ENCODE measurements around the gene TMBIM6. TPM values are rescaled to one million over a fixed set of nuclear protein-coding genes. Genes with fewer than 3 reads are reported as not detected.
A peak's percentile ranks its signal among the peaks of the same experiment; 100 is the strongest.

The TMBIM6 gene
- total RNA-seq, result 100 to 1,000 TPM; 232 to 244 TPM

DNA sequence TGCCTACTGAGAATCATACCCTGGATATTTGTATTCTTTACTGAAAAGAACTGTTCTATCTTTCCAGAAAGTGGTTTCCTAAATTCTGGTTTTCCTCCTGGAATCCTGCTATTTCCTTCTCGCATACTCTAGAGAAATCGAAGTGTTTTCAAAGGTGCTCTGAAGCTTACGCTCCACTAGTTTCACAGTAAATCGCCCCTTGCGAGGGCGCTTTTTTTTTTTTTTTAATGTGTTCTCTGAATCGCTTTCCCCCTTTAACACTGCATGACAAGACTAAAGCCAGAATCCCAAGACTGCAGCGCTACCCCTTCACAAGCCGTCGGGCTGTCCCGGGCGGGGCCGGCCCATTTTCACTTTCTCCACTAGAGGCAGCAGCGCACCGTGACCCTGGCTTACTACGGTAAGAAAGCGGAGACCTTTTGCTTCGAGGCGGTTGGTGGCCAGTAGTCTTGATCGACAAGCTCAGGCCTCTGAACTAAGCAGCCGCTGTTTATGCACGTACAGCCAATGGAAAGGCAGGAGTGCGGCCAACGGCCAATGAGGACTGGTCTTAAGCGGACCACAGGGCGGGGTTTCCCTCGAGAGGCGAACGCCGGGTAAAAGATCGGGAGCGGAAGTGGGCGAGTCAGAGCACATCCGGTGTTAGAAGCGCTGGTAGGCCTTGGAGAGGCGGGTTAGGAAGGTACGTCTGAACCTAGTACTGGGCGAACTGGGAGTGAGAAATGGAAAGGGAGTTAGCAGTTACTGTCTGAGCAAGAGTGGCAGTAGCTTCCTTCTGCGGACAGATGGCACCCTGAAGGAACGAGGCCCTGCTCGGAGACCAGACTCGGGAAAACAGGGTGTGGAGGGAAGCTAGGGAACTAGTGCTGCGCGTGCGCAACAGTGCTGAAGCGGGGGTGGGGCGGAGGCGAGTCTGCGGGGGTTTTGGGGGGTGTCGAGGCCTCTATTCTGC lies at the start of gene TMBIM6:
TMBIM6 (plus strand) TSS at position 628 of the 952 bp plus-strand sequence. CDS start 10,937 bp downstream, outside the sequence.
- DNase-seq (ENCODE audit: low spot score) (peak; percentile 99), ATAC-seq (ENCODE audit: insufficient number of reproducible peaks, low FRiP score, low read depth) (peak; percentile 100)
- Histone ChIP-seq H3K36me3 (no peaks in the 10 kb centered on the region), H3K9me3 (no peaks in the 10 kb centered on the region), H3K27ac (peak within 1 kb of the TSS; percentile 89 to 97), H3K4me1 (ENCODE audit: control insufficient read depth in 1 of 2, low read depth in 2 of 2) (peaks cover 25 to 39% of the 10 kb centered on the region in 2 donors), H3K27me3 (replicated peaks; ENCODE audit: insufficient read depth) (no peaks in the 10 kb centered on the region), H3K4me3 (peak within 1 kb of the TSS; percentile 80)
- TF ChIP-seq CTCF (IDR thresholded peaks at IDR 0.05), result peak; percentile 93

DNA sequence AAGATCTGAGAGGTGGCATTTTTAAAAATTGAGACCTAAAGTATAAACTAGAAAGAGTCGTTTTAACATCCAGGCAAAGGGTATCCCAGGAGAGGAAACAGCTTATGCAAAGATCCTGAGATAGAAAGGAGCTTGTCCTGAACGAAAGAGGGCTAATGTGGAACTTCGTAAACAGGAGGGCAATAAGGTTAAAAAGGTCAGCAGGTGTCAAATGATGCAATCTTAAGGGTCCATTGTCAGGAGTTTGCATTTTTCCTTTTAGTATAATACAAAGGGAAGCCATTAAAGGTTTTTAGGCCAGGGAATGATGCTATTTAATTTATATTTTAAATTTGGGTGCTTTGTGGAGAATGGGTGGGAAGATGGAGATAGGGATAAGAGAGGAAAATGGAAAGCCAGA lies 48.5 kb upstream of the TMBIM6 start:
- Histone ChIP-seq H3K27me3 (replicated peaks; ENCODE audit: insufficient read depth) (no peaks in the 10 kb centered on the region), H3K9me3 (no peaks in the 10 kb centered on the region), H3K36me3 (no peaks in the 10 kb centered on the region), H3K4me3 (no peak overlapping the region), H3K27ac (no peak overlapping the region), H3K4me1 (ENCODE audit: control insufficient read depth in 1 of 2, low read depth in 2 of 2) (peaks cover 6 to 8% of the 10 kb centered on the region in 2 donors)
- ATAC-seq (ENCODE audit: insufficient number of reproducible peaks, low FRiP score, low read depth) (no peak), DNase-seq (ENCODE audit: low spot score) (no peak)
- no peak for TF ChIP-seq CTCF (IDR thresholded peaks at IDR 0.05)

- Histone ChIP-seq H3K27ac (no peak overlapping the region), H3K27me3 (replicated peaks; ENCODE audit: insufficient read depth) (no peaks in the 10 kb centered on the region), H3K36me3 (no peaks in the 10 kb centered on the region), H3K9me3 (no peaks in the 10 kb centered on the region), H3K4me1 (ENCODE audit: control insufficient read depth in 1 of 2, low read depth in 2 of 2) (peaks cover 10 to 16% of the 10 kb centered on the region in 2 donors), H3K4me3 (no peak overlapping the region)
- ATAC-seq (ENCODE audit: insufficient number of reproducible peaks, low FRiP score, low read depth), result no peak
- DNase-seq (ENCODE audit: low spot score), result no peak
- TF ChIP-seq CTCF (IDR thresholded peaks at IDR 0.05), result no peak
These were observed 47.4 kb upstream of the TMBIM6 start for GRCh38 chr12:49693931-49694444.

- peaks cover 11 to 23% of the 10 kb centered on the region in 2 donors for H3K4me1 ChIP-seq (ENCODE audit: control insufficient read depth in 1 of 2, low read depth in 2 of 2)
- no peak for DNase-seq (ENCODE audit: low spot score)
- no peaks in the 10 kb centered on the region for H3K36me3 ChIP-seq
- TF ChIP-seq CTCF (IDR thresholded peaks at IDR 0.05), result no peak
- no peaks in the 10 kb centered on the region for H3K9me3 ChIP-seq
- ATAC-seq (ENCODE audit: insufficient number of reproducible peaks, low FRiP score, low read depth), result no peak
- no peaks in the 10 kb centered on the region for H3K27me3 ChIP-seq (replicated peaks; ENCODE audit: insufficient read depth)
- H3K27ac ChIP-seq, result no peak overlapping the region
- H3K4me3 ChIP-seq, result no peak overlapping the region
These were observed 44.6 kb upstream of the TMBIM6 start for GRCh38 chr12:49696723-49697122.

DNA sequence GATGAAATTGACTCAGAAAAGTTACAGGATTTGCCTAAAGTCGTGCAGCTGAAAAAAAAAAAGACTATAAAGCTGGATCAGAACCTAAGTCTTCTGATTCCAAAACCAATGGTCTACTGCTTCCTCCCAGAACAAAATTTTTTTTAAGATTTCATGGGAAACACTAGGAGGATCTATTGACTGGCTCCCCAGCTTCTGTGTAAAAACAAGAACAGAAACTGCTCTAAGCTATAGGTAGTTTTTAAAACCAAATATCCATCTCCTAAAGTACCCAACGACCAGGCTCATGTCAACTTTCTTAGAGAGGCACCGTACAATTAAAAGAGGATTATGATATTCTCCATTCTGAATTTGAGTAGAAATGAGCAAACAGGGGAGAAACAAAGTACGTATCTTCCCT lies 43.5 kb upstream of the TMBIM6 start:
- Histone ChIP-seq H3K9me3 (no peaks in the 10 kb centered on the region), H3K4me3 (no peak overlapping the region), H3K27ac (no peak overlapping the region), H3K4me1 (ENCODE audit: control insufficient read depth in 1 of 2, low read depth in 2 of 2) (peaks cover 11 to 23% of the 10 kb centered on the region in 2 donors), H3K27me3 (replicated peaks; ENCODE audit: insufficient read depth) (no peaks in the 10 kb centered on the region), H3K36me3 (no peaks in the 10 kb centered on the region)
- no peak for TF ChIP-seq CTCF (IDR thresholded peaks at IDR 0.05)
- DNase-seq (ENCODE audit: low spot score) (no peak), ATAC-seq (ENCODE audit: insufficient number of reproducible peaks, low FRiP score, low read depth) (no peak)

All from thoracic aorta (tissue), 2 donors.